Measurements from ENCODE around the gene NPC1.

GRCh38 chr18:23526501-23527063, 59.7 kb downstream of the NPC1 start:
- TF ChIP-seq CTCF (IDR thresholded peaks at IDR 0.05 in 2 of 3, conservative IDR thresholded peaks at IDR 0.05 in 1 of 3; ENCODE audit: borderline replicate concordance in 1 of 3, insufficient read depth in 1 of 3, low read depth in 2 of 3, low read length in 2 of 3) (no peak), ELF1 (IDR thresholded peaks at IDR 0.05; ENCODE audit: borderline replicate concordance, low read depth) (no peak), YY1 (IDR thresholded peaks at IDR 0.05; ENCODE audit: extremely low read depth, insufficient replicate concordance, low read depth, low read length) (no peak), POLR2A (IDR thresholded peaks at IDR 0.05; ENCODE audit: borderline replicate concordance, extremely low read depth, insufficient read depth, insufficient read length) (no peak), EZH2 (IDR thresholded peaks at IDR 0.05) (no peak), SRF (IDR thresholded peaks at IDR 0.05; ENCODE audit: low read depth) (no peak), EGR1 (IDR thresholded peaks at IDR 0.05; ENCODE audit: low read depth) (no peak)
